ENCODE measurements around the gene CXCR4. TPM values are rescaled to one million over a fixed set of nuclear protein-coding genes. Genes with fewer than 3 reads are reported as not detected.
"Not testable (repeated sequence)": the region's sequence is repeated elsewhere in the genome, so short reads cannot be mapped to it uniquely, and the experiment has no call there.

Gene CXCR4
- total and polyA plus RNA-seq, 2 of the 4 experiments (the other 2 are of a cell fraction) = not detected

- H3K14ac ChIP-seq (replicated peaks; ENCODE audit: low read depth, low read length); H2AK9ac ChIP-seq (replicated peaks; ENCODE audit: low read depth, low read length, poor library complexity); H3K27me3 ChIP-seq (ENCODE audit: control insufficient read depth, insufficient read depth, low read length); intact Hi-C loops (cut with micrococcal nuclease); POLR2A ChIA-PET (ENCODE audit: unreplicated experiment); H4K5ac ChIP-seq (ENCODE audit: low read depth, low read length); H2BK20ac ChIP-seq (ENCODE audit: low read depth, low read length); H2BK5ac ChIP-seq (ENCODE audit: low read depth, low read length, poor library complexity, severe bottlenecking); H2BK15ac ChIP-seq (ENCODE audit: low read depth, low read length); H3K36me3 ChIP-seq (ENCODE audit: control insufficient read depth, insufficient read depth, low read length); H4K91ac ChIP-seq (ENCODE audit: insufficient read depth, low read depth, low read length); H3K4me1 ChIP-seq (ENCODE audit: control insufficient read depth, insufficient read depth, low read length); H3K9ac ChIP-seq (ENCODE audit: low read depth, low read length); dilution Hi-C loops (cut with HindIII; ENCODE audit: low sequenced_read_pairs, unreplicated experiment); H4K8ac ChIP-seq (ENCODE audit: low read depth in 2 of 2, low read length in 2 of 2); ATAC-seq (ENCODE audit: low read depth); BruUV-seq (replicated peaks); H2BK120ac ChIP-seq (ENCODE audit: low read depth, low read length); H2AFZ ChIP-seq (replicated peaks; ENCODE audit: low read length, poor library complexity); in situ Hi-C loops (cut with MboI; ENCODE audit: low sequenced_read_pairs); CTCF ChIA-PET; H3K9me1 ChIP-seq (ENCODE audit: insufficient read depth, low read length); H3K23ac ChIP-seq (ENCODE audit: low read depth, low read length); H4K20me1 ChIP-seq (ENCODE audit: insufficient read depth, low read length); H3K4me3 ChIP-seq (ENCODE audit: insufficient read depth, low read depth, low read length); H3K4ac ChIP-seq (ENCODE audit: low read depth, low read length); H2AK5ac ChIP-seq (ENCODE audit: low read depth, low read length); DNase-seq; H3K27ac ChIP-seq (ENCODE audit: insufficient read depth, low read length); H3K4me2 ChIP-seq (ENCODE audit: low read depth, low read length); H3K9me3 ChIP-seq (ENCODE audit: control insufficient read depth, insufficient read depth, low read length); H3K79me1 ChIP-seq (ENCODE audit: low read depth in 1 of 2, low read length in 2 of 2); H3K18ac ChIP-seq (ENCODE audit: low read depth, low read length); H3K56ac ChIP-seq (ENCODE audit: extremely low read depth, insufficient read depth, low read length): not testable (repeated sequence)
- 82% methylated on average over 6 of the region's 43 CpGs; no CpG with 5 or more reads in 1 of the 2 experiments for WGBS, 2 experiments (ENCODE audit: extremely low coverage in 2 of 2, insufficient read length in 1 of 2)
Observed at GRCh38 chr2:136087901-136088460, 30.0 kb downstream of the CXCR4 start.
